H9 (cell line): ENCODE measurements around the gene TTC7B. TPM values are rescaled to one million over a fixed set of nuclear protein-coding genes. Genes with fewer than 3 reads are reported as not detected.

Experiments
- DNase-seq: peaks from one replicate; pipeline ENCODE4 v3.0.0-alpha.2; 2017
- H2AFZ ChIP-seq: one replicate; pipeline ENCODE4 v1.6.1; 2013; ENCODE audit warnings: mild to moderate bottlenecking, low read length, control low read depth, moderate library complexity
- H2AK5ac ChIP-seq: 2 replicates; pipeline ENCODE4 v1.6.1; 2013; ENCODE audit warnings: low read length, control low read depth, mixed read lengths; ENCODE audit not compliant: insufficient read length
- H2BK120ac ChIP-seq: one replicate; pipeline ENCODE4 v1.6.1; 2013; ENCODE audit warnings: low read depth, mild to moderate bottlenecking, low read length, control low read depth, inconsistent platforms; ENCODE audit not compliant: poor library complexity, severe bottlenecking
- H2BK12ac ChIP-seq: 2 replicates; pipeline ENCODE4 v1.6.1; 2013; ENCODE audit warnings: low read length, control low read depth, mixed read lengths, low read depth; ENCODE audit not compliant: insufficient read length
- H2BK15ac ChIP-seq: 2 replicates; pipeline ENCODE4 v1.6.1; 2013; ENCODE audit warnings: low read depth, low read length, control low read depth
- H2BK20ac ChIP-seq: one replicate; pipeline ENCODE4 v1.6.1; 2013; ENCODE audit warnings: low read depth, mild to moderate bottlenecking, low read length, control low read depth, inconsistent platforms; ENCODE audit not compliant: poor library complexity, severe bottlenecking
- H2BK5ac ChIP-seq: 2 replicates; pipeline ENCODE4 v1.6.1; 2013; ENCODE audit warnings: low read length, control low read depth, mixed read lengths; ENCODE audit not compliant: insufficient read length
- H3K14ac ChIP-seq: 2 replicates; pipeline ENCODE4 v1.6.1; 2013; ENCODE audit warnings: low read length, control low read depth; ENCODE audit not compliant: insufficient read depth
- H3K18ac ChIP-seq: 2 replicates; pipeline ENCODE4 v1.6.1; 2013; ENCODE audit warnings: low read depth, mild to moderate bottlenecking, mixed read lengths, low read length, control low read depth; ENCODE audit not compliant: insufficient read length
- H3K23ac ChIP-seq: 2 replicates; pipeline ENCODE4 v1.6.1; 2013; ENCODE audit warnings: low read length, control low read depth, mixed read lengths, low read depth; ENCODE audit not compliant: insufficient read length
- H3K23me2 ChIP-seq: 2 replicates; pipeline ENCODE4 v1.6.1; 2013; ENCODE audit warnings: low read depth, mild to moderate bottlenecking, mixed read lengths, low read length, control low read depth; ENCODE audit not compliant: insufficient read length, poor library complexity, severe bottlenecking
- H3K27ac ChIP-seq: 2 replicates; pipeline ENCODE4 v1.5.1; 2013; ENCODE audit warnings: low read length, control low read depth, mixed read lengths, low read depth; ENCODE audit not compliant: insufficient read length
- H3K27me3 ChIP-seq: 2 replicates; pipeline ENCODE4 v1.6.1; 2013; ENCODE audit warnings: low read length, control low read depth, inconsistent platforms; ENCODE audit not compliant: insufficient read depth
- H3K4ac ChIP-seq: 2 replicates; pipeline ENCODE4 v1.6.1; 2013; ENCODE audit warnings: low read depth, mild to moderate bottlenecking, control low read depth, inconsistent platforms, low read length, moderate library complexity
- H3K4me1 ChIP-seq: 2 replicates; pipeline ENCODE4 v1.6.1; 2013; ENCODE audit warnings: low read length, control low read depth, inconsistent platforms; ENCODE audit not compliant: insufficient read depth
- H3K4me2 ChIP-seq: 2 replicates; pipeline ENCODE4 v1.6.1; 2013; ENCODE audit warnings: low read length, control low read depth, mixed read lengths; ENCODE audit not compliant: insufficient read length, insufficient read depth
- H3K56ac ChIP-seq: 2 replicates; pipeline ENCODE4 v1.6.1; 2013; ENCODE audit warnings: low read depth, mild to moderate bottlenecking, mixed read lengths, low read length, control low read depth; ENCODE audit not compliant: insufficient read length
- H3K79me1 ChIP-seq: 2 replicates; pipeline ENCODE4 v1.6.1; 2013; ENCODE audit warnings: low read depth, mild to moderate bottlenecking, moderate library complexity, low read length, control low read depth, inconsistent platforms; ENCODE audit not compliant: insufficient read depth, poor library complexity, severe bottlenecking
- H3K79me2 ChIP-seq: 2 replicates; pipeline ENCODE4 v1.6.1; 2013; ENCODE audit warnings: low read length, control low read depth, inconsistent platforms; ENCODE audit not compliant: insufficient read depth
- H3K9ac ChIP-seq: 2 replicates; pipeline ENCODE4 v1.6.1; 2013; ENCODE audit warnings: low read length, control low read depth, mixed read lengths; ENCODE audit not compliant: insufficient read length; ENCODE audit errors: extremely low read depth
- H3K9me3 ChIP-seq: one replicate; pipeline ENCODE4 v1.6.1; 2013; ENCODE audit warnings: low read depth, low read length, inconsistent platforms; ENCODE audit not compliant: control insufficient read depth
- H3T11ph ChIP-seq: one replicate; pipeline ENCODE4 v1.6.1; 2013; ENCODE audit warnings: mild to moderate bottlenecking, low read length, control low read depth, inconsistent platforms
- H4K20me1 ChIP-seq: one replicate; pipeline ENCODE4 v1.6.1; 2013; ENCODE audit not compliant: control insufficient read depth, insufficient read length, insufficient read depth
- H4K5ac ChIP-seq: 2 replicates; pipeline ENCODE4 v1.6.1; 2013; ENCODE audit warnings: low read depth, mild to moderate bottlenecking, mixed read lengths, low read length, control low read depth; ENCODE audit not compliant: insufficient read length
- H4K8ac ChIP-seq: replicated peaks from 2 replicates; pipeline ENCODE4 v1.6.1; 2013; ENCODE audit warnings: low read length, control low read depth, mixed read lengths, low read depth; ENCODE audit not compliant: insufficient read length
- H4K91ac ChIP-seq: 2 replicates; pipeline ENCODE4 v1.6.1; 2013; ENCODE audit warnings: low read depth, mild to moderate bottlenecking, moderate library complexity, mixed read lengths, low read length, control low read depth; ENCODE audit not compliant: insufficient read length
- H3K27ac Mint-ChIP-seq, 3 experiments: 2 replicates in 2 of 3; 3 replicates in 1 of 3; pipeline ENCODE4 v1.8.0; 2020 to 2021; ENCODE audit warnings: mixed read lengths in 3 of 3, mild to moderate bottlenecking in 1 of 3, moderate library complexity in 1 of 3
- H3K27me3 Mint-ChIP-seq: 2 replicates; pipeline ENCODE4 v1.8.0; 2021; ENCODE audit warnings: low read depth, mild to moderate bottlenecking, moderate library complexity, mixed read lengths
- H3K36me3 Mint-ChIP-seq, 3 experiments: 2 replicates in 2 of 3; 3 replicates in 1 of 3; pipeline ENCODE4 v1.8.0; 2020 to 2021; ENCODE audit warnings: low read depth in 3 of 3, mixed read lengths in 3 of 3; ENCODE audit not compliant: insufficient read depth in 1 of 3
- H3K4me1 Mint-ChIP-seq, 2 experiments: 2 replicates each; pipeline ENCODE4 v1.8.0; 2020; ENCODE audit warnings: mixed read lengths in 2 of 2
- H3K4me3 Mint-ChIP-seq, 2 experiments: 2 replicates in 1 of 2; 3 replicates in 1 of 2; pipeline ENCODE4 v1.8.0; 2020 to 2021; ENCODE audit warnings: mild to moderate bottlenecking in 2 of 2, mixed read lengths in 2 of 2, moderate library complexity in 1 of 2
- H3K9me3 Mint-ChIP-seq, 2 experiments: 2 replicates in 1 of 2; 3 replicates in 1 of 2; pipeline ENCODE4 v1.8.0; 2020; ENCODE audit warnings: mild to moderate bottlenecking in 2 of 2, mixed read lengths in 2 of 2, moderate library complexity in 1 of 2
- CTCF ChIP-seq: fragments of 200-600 bp; sonication (generic); conservative IDR thresholded peaks from 3 replicates; pipeline ENCODE4 v1.8.0; 2021; ENCODE audit warnings: antibody characterized with exemption, mild to moderate bottlenecking
- WGBS: extraction: QIAGEN DNeasy Blood & Tissue Kit; methylation state at CpG from one replicate; pipeline ENCODE4 v1.1.7; 2013; ENCODE audit warnings: missing lambda C conversion rate, low lambda C conversion rate, mixed read lengths; ENCODE audit not compliant: insufficient read length; ENCODE audit errors: extremely low coverage; 5-methylcytosine and 5-hydroxymethylcytosine counted together
- total RNA-seq: library from RNA; stranded (reverse); gene quantifications from 2 replicates; pipeline ENCODE4 v1.2.1, GENCODE V29; 2021

TTC7B gene
- total RNA-seq, 1 experiment from 2014 or later = 33.7 TPM

- H2BK120ac ChIP-seq = no peak overlapping the region
- no peaks in the 10 kb centered on the region for H3K27me3 ChIP-seq
- no peak overlapping the region for H3K23ac ChIP-seq
- Mint-ChIP-seq H3K4me1 (peaks cover 0 to 8% of the 10 kb centered on the region in 2 experiments; a peak in 3 of 4 replicates), H3K4me3 (no peak overlapping the region), H3K27me3 (no peaks in the 10 kb centered on the region; the same call in 1 of the 2 replicates), H3K27ac (no peak overlapping the region; a peak in 1 of 7 replicates), H3K9me3 (no peaks in the 10 kb centered on the region; a peak in 1 of 5 replicates), H3K36me3 (peaks cover 0 to 2% (median 0%) of the 10 kb centered on the region in 3 experiments; a peak in 2 of 7 replicates)
- H2AK5ac ChIP-seq = no peak overlapping the region
- TF ChIP-seq CTCF = no peak
- no peaks in the 10 kb centered on the region for H3K4me1 ChIP-seq
- no peak overlapping the region for H4K91ac ChIP-seq
- H2AFZ ChIP-seq = no peak overlapping the region
- no peak overlapping the region for H3K27ac ChIP-seq
- H2BK20ac ChIP-seq = no peak overlapping the region
- H3K79me2 ChIP-seq = no peaks in the 10 kb centered on the region
- H3K23me2 ChIP-seq = no peaks in the 10 kb centered on the region
- no peak overlapping the region for H3K56ac ChIP-seq
- H2BK12ac ChIP-seq = no peak overlapping the region
- no peak overlapping the region for H3T11ph ChIP-seq
- no peaks in the 10 kb centered on the region for H3K79me1 ChIP-seq
- no peak overlapping the region for H4K8ac ChIP-seq
- no peak overlapping the region for H2BK5ac ChIP-seq
- H4K5ac ChIP-seq = no peak overlapping the region
- no peak overlapping the region for H3K4me2 ChIP-seq
- no CpG with 5 or more reads among the region's 4 CpGs for WGBS
- no peak overlapping the region for H3K14ac ChIP-seq
- H4K20me1 ChIP-seq = no peaks in the 10 kb centered on the region
- no peak overlapping the region for H2BK15ac ChIP-seq
- no peak overlapping the region for H3K18ac ChIP-seq
- no peak overlapping the region for H3K4ac ChIP-seq
- H3K9me3 ChIP-seq = no peaks in the 10 kb centered on the region
- no peak for DNase-seq
- H3K9ac ChIP-seq = no peak overlapping the region
Observed at GRCh38 chr14:90583427-90583826, 232.8 kb downstream of the TTC7B start.
